Activated B cell treated with CpG ODN at 0.5 μM for 24 hours (primary cell): ENCODE results near the gene KCNG4. TPM values are rescaled to one million over a fixed set of nuclear protein-coding genes. Genes with fewer than 3 reads are reported as not detected.

Experiments
- ATAC-seq: fragments of 200-7000 bp; cut with Tn5 transposase; one replicate; pipeline ENCODE4 v1.10.0; 2021; ENCODE audit warnings: low read depth, mild to moderate bottlenecking, moderate library complexity
- CTCF ChIA-PET: fragments of 350-600 bp; sonication (Branson Sonifier 250); formaldehyde crosslinking; loops from one replicate; lab custom pipeline; 2021; ENCODE audit warnings: antibody characterized with exemption; lab: Charles Lee
- POLR2A ChIA-PET: fragments of 350-600 bp; sonication (Branson Sonifier 250); formaldehyde crosslinking; loops from one replicate; lab custom pipeline; 2021; ENCODE audit warnings: antibody characterized with exemption; lab: Charles Lee
- DNase-seq: peaks from one replicate; pipeline ENCODE4 v3.0.0; 2022
- H3K27ac Mint-ChIP-seq: one replicate; pipeline ENCODE4 v1.8.0; 2020; ENCODE audit warnings: mixed read lengths
- H3K27me3 Mint-ChIP-seq: one replicate; pipeline ENCODE4 v1.8.0; 2021; ENCODE audit warnings: mixed read lengths
- H3K36me3 Mint-ChIP-seq: one replicate; pipeline ENCODE4 v1.8.0; 2021; ENCODE audit warnings: low read depth, mixed read lengths
- H3K4me1 Mint-ChIP-seq: one replicate; pipeline ENCODE4 v1.8.0; 2021; ENCODE audit warnings: mixed read lengths
- H3K4me3 Mint-ChIP-seq: one replicate; pipeline ENCODE4 v1.8.0; 2020; ENCODE audit warnings: mild to moderate bottlenecking, mixed read lengths
- H3K9me3 Mint-ChIP-seq: one replicate; pipeline ENCODE4 v1.8.0; 2020; ENCODE audit warnings: mixed read lengths
- intact Hi-C: fragments of 100-400 bp; cut with micrococcal nuclease; formaldehyde crosslinking; loops from one replicate; pipeline ENCODE4 v1.15.1; 2024
- total RNA-seq: library from RNA; stranded (reverse); gene quantifications from 2 replicates; pipeline ENCODE4 v1.2.3, GENCODE V29; 2022
- TF ChIP-seq, protein P1 (sequence below): fragments of 200-600 bp; IDR thresholded peaks from one replicate; pipeline ENCODE4 v1.8.0; 2022; ENCODE audit warnings: antibody characterized with exemption, mild to moderate bottlenecking

Gene KCNG4
- total RNA-seq, 1 donor from 2014 or later, result not detected

DNA sequence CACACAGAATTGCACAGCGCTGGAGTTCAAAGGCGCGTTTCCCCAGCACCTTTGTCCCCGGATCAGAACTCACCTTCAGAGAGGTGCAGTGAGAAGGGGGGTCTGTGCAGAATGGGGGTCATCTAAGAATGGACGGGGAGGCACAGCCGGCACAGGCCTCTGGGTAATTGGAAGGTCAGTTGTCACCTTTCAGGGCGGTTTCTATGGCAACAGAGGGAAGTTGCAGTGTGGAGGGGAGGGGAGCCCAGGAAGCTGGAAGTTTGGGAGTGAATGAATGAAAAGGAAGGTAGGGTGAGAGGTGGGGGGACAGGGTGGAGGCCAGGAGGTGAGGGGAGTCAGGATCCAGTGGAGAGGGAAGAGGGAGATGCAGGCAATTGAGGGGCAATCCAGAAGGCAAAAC is 12.4 kb upstream of the KCNG4 start:
- no peak overlapping the region for H3K4me3 Mint-ChIP-seq
- H3K4me1 Mint-ChIP-seq, result no peaks in the 10 kb centered on the region
- ChIA-PET CTCF (no interaction called here), POLR2A (no interaction called here)
- no peaks in the 10 kb centered on the region for H3K9me3 Mint-ChIP-seq
- H3K27me3 Mint-ChIP-seq, result peaks cover 18% of the 10 kb centered on the region
- intact Hi-C loops, result no loop called here
- H3K27ac Mint-ChIP-seq, result no peak overlapping the region
- TF ChIP-seq, protein P1, sequence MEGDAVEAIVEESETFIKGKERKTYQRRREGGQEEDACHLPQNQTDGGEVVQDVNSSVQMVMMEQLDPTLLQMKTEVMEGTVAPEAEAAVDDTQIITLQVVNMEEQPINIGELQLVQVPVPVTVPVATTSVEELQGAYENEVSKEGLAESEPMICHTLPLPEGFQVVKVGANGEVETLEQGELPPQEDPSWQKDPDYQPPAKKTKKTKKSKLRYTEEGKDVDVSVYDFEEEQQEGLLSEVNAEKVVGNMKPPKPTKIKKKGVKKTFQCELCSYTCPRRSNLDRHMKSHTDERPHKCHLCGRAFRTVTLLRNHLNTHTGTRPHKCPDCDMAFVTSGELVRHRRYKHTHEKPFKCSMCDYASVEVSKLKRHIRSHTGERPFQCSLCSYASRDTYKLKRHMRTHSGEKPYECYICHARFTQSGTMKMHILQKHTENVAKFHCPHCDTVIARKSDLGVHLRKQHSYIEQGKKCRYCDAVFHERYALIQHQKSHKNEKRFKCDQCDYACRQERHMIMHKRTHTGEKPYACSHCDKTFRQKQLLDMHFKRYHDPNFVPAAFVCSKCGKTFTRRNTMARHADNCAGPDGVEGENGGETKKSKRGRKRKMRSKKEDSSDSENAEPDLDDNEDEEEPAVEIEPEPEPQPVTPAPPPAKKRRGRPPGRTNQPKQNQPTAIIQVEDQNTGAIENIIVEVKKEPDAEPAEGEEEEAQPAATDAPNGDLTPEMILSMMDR, result no peak
- DNase-seq, result no peak
- ATAC-seq, result no peak
- H3K36me3 Mint-ChIP-seq, result no peaks in the 10 kb centered on the region

DNA sequence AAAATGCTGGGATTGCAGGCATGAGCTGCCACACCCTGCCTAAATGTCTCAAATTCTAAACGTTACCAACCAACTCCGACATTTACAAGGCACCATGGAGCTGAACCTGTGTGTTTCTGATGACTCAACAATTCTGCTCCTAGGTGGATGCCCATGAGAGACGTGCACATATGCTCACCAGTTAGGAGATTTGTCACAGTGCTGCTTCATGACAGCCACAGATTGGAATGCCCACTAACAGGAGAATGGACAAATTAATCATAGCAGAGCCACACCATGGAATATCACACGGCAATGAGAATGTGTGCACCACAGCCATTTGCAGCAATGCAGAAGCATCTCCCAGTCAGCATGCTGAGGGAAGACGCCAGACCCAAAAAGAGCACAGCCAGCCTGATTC is 8.0 kb upstream of the KCNG4 start:
- CTCF ChIA-PET, result no interaction called here
- no peaks in the 10 kb centered on the region for H3K36me3 Mint-ChIP-seq
- H3K27me3 Mint-ChIP-seq, result peaks cover 23% of the 10 kb centered on the region
- TF ChIP-seq, protein P1, result no peak
- intact Hi-C loops, result no loop called here
- no peak overlapping the region for H3K27ac Mint-ChIP-seq
- no peaks in the 10 kb centered on the region for H3K4me1 Mint-ChIP-seq
- H3K4me3 Mint-ChIP-seq, result no peak overlapping the region
- ATAC-seq (no peak), DNase-seq (no peak)
- H3K9me3 Mint-ChIP-seq, result peaks cover 4% of the 10 kb centered on the region
- POLR2A ChIA-PET, result no interaction called here

DNA sequence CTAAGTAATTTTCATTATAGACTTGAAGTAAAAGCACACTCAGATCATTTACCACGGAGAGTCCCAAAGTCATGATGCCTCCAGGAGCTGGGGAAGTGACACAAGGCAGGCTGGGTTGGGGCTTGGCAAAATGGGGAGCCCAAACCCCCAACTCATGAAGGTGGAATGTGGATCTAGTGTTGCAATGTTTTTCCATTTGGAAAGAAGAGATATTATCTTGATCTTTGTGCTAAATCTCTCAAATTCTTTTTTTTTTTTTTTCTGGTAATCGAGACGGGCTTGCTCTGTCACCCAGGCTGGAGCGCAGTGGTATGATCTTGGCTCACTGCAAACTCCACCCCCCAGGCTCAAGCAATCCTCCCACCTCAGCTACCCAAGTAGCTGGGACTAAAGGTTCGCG is 7.5 kb upstream of the KCNG4 start:
- peaks cover 23% of the 10 kb centered on the region for H3K27me3 Mint-ChIP-seq
- DNase-seq, result no peak
- H3K9me3 Mint-ChIP-seq, result peaks cover 4% of the 10 kb centered on the region
- H3K27ac Mint-ChIP-seq, result no peak overlapping the region
- no peak overlapping the region for H3K4me3 Mint-ChIP-seq
- H3K4me1 Mint-ChIP-seq, result no peaks in the 10 kb centered on the region
- H3K36me3 Mint-ChIP-seq, result no peaks in the 10 kb centered on the region
- ATAC-seq, result no peak
- ChIA-PET CTCF (no interaction called here), POLR2A (no interaction called here)
- intact Hi-C loops, result no loop called here
- TF ChIP-seq, protein P1, result no peak

DNA sequence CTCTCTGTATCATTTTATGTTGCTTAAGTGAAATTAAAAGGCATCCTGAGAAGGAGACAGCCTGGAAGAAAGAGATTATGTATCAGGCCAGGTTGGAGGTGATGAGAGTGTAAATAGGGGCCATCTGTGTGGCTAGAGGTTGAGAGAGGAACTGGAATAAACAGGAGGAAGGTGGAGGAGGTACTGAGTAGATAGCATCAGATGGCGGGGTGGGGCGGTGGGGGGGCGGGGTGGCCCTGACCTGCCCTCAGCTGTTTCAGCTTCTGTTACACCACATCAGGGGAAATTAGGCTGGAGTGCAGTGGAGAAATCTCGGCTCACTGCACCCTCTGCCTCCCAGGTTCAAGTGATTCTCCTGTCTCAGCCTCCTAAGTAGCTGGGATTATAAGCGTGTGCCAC is 6.9 kb upstream of the KCNG4 start:
- H3K36me3 Mint-ChIP-seq, result no peaks in the 10 kb centered on the region
- DNase-seq (no peak), ATAC-seq (no peak)
- TF ChIP-seq, protein P1, result no peak
- ChIA-PET POLR2A (no interaction called here), CTCF (no interaction called here)
- H3K4me3 Mint-ChIP-seq, result no peak overlapping the region
- peaks cover 4% of the 10 kb centered on the region for H3K9me3 Mint-ChIP-seq
- H3K4me1 Mint-ChIP-seq, result no peaks in the 10 kb centered on the region
- no peak overlapping the region for H3K27ac Mint-ChIP-seq
- peaks cover 19% of the 10 kb centered on the region for H3K27me3 Mint-ChIP-seq
- intact Hi-C loops, result no loop called here

DNA sequence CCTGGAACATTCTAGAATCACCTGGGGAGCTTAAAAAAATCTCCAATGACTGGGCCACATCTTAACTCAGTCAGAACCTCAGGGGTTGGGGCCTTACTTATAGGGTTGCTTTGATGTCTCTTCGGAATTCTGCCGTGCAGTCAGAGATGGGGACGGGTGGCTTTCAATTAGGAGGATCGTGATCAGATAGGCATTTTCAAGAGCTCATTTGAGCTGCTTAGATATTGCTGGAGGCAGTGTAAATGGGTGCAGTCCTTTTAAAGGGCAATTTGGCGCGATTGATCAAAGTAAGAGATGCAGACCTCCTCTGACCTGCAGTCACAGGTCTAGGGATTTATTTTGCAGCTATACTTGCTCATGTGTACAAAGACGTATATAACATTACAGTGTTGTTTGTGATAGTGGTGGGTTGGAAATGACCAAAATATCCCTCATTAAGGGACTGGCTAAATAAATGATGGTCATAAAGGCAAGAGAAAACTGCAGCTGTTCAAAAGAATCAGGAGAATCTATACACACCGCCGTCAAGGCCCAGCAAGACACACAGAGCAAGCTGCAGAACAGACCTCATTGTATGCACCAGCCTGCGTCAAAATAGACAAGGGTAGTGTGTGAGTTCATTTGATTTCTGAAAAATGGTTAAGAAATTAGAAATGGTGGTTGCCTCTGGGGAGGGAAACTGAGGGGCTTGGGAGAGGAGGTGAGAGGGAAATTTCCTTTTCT is 6.3 kb upstream of the KCNG4 start:
- intact Hi-C loops, result no loop called here
- no peak overlapping the region for H3K27ac Mint-ChIP-seq
- H3K9me3 Mint-ChIP-seq, result peaks cover 4% of the 10 kb centered on the region
- no peak overlapping the region for H3K4me3 Mint-ChIP-seq
- no peak for DNase-seq
- peaks cover 21% of the 10 kb centered on the region for H3K27me3 Mint-ChIP-seq
- H3K4me1 Mint-ChIP-seq, result no peaks in the 10 kb centered on the region
- TF ChIP-seq, protein P1, result no peak
- ATAC-seq, result no peak
- H3K36me3 Mint-ChIP-seq, result no peaks in the 10 kb centered on the region
- ChIA-PET POLR2A (no interaction called here), CTCF (no interaction called here)
